GM18502 (cell line): Measurements from ENCODE around the gene RNF6.
A peak's percentile ranks its signal among the peaks of the same experiment; 100 is the strongest.

ENCODE experiments used
- ATAC-seq: cut with Tn5 transposase; IDR thresholded peaks from one replicate; pipeline ENCODE4 v1.9.1; 2021; ENCODE audit warnings: mild to moderate bottlenecking; ENCODE audit not compliant: unreplicated experiment, poor library complexity

Gene RNF6

DNA sequence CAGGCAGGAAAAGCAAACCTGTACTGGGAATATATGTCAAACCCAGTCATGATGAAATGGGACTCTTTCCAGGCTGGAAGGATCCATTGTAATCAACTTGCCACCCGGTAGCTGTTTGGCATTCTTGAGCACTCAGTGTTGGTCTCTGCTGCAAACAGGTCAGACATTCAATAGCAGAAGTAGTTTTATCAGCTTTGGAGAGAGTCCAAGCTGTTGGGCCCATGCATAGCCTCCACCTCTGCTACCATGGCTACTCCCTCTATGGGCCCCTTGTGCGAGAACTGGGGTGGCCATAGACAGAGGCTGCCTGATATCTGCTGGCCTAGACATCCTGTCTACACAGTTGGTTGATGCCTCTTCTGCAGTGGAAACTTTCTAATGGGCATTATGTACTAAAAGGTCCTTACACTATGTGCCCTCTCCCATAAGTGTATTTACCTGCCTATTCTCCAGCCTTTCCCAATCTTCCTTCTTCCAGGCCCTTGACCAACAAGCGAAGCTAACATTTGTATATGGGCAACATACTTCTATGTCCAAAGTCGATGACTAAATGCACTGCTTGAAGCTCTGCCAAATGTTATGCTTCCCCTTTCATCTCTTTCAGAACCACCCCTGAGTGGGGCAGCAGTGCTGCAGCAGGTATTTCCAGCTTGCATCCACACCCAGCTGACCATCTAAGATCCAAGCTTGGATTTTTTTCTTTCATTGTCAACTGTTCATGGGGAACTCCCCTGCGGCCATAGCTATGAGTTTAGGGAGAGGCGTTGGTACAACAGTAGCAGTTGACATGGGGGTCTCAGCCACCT lies 5.3 kb upstream of the RNF6 start:
- ATAC-seq = no peak

DNA sequence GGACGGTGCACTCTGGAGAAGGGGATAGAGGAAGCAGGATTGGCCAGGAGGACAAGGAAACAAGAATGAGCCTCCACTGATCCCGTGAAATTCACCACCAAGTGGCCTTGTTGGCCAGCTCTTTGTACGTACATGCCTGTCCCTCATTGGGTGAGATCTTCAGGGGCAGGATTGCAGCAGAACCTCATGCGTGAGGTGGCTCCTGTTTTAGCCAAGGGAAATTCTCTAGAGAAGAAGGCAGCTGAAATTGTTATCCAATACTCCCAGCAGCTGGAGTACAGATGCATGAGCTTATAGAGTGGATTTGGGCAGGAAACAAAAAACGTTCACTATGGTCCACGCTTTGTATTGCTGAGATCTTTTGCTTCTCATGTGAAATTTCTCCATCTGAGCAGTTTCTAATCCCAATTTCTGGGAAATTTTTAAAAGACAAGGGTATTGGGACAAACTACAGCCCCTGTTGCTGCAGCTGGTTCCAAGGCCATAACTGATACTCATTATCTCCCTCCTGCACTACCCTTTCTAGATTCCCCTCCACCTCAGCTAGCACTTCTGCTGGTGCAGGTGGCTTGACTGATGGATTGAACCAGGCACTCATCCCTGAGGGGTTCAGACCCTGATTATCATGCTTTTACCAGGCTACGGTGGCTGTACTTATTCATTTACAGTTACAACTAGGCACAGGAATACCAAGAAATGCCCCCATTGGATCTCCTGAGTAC lies 3.9 kb upstream of the RNF6 start:
- ATAC-seq = no peak

GRCh38 chr13:26222520-26223046 lies 469 bp upstream of the RNF6 start:
- ATAC-seq = peak; percentile 51

DNA sequence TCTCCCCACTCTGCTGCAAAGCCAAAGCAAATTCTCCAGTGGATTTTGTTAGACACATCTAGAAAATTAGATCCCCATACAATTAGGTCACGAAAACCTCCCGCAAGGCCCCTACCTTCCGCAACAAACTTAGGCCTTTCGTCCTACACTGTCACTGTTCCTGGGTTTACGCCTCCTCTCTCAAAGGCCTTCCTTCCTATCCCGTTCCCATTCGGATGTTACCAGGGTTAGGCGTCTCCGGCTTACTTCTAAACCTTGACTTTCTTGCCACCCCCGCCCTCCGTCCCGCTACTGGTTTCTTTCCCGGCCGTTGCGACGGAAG lies 754 bp downstream of the RNF6 start:
- peak; percentile 31 for ATAC-seq

DNA sequence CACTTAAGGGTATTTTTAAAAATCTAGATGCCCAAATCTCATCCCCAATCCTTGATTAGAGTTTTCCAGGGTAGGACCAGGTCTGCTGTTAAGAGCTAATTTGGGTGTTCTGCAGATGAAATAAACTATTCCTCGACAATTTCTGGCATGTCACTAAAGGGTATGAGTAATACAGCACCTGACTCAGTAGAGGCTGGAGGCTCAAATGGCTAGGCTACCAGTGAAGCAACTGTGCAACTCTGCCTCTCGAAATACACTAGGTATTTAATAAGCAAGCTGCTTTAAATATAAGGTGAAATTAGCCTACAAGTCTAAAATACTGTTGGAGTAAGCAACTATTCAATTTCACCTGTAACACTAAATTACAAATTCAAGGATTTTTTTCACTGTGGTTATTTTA lies 1.5 kb downstream of the RNF6 start:
- ATAC-seq = no peak

DNA sequence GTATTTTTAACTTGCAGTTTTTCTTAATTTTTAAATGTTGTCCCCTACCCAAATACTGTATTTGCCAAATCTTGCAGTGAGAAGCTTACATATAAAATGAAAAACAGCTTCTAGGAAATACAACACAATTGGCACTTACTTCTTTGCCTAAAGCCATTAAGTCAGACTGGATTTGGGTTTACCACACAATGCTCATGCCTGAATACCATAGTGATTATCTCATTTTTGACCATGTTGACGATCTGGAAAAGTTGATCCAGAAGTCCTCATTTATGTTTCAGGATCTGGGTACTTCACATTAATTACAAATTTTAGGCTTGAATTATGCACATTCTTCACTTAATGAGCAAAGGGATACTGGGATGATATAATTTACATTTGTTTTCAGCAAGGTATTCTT lies 2.4 kb downstream of the RNF6 start:
- ATAC-seq = no peak

DNA sequence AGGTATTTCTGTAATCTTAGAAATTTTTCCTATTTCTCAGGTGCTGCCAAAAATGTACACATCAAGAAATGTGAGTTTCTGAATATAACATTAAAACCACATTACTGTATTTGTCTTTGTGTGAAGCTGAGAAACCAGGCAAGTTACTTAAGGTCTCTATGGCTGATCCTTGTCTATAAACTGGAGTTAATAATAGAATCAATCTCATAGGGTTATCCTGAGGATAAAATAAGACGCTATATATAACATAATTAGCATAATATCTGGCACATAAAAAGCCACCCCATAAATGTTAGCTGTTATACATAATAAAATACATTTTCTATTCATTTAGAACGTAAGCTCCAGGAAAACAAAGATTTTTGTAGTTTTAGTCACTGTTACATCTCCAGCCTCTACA lies 6.1 kb downstream of the RNF6 start:
- ATAC-seq = no peak

DNA sequence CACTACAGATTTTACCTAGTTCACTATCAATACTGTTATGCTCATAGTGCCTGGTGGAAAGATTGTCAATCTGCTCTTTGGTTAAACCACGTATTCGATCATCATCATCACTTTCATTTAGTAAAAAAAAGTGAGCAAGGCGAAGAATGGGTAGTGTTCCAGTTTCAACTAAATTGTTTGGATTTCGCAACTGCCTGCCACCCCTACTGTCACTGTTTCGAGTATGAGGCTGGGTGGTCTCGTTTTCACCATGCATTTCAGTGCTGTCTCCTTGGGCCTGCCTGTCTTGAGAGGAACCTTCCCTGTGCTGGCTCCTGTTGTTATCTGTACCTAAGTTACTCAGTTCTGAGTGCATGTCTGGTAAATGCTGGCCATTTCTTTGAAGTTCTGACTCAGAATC lies 8.1 kb downstream of the RNF6 start:
- ATAC-seq = no peak

DNA sequence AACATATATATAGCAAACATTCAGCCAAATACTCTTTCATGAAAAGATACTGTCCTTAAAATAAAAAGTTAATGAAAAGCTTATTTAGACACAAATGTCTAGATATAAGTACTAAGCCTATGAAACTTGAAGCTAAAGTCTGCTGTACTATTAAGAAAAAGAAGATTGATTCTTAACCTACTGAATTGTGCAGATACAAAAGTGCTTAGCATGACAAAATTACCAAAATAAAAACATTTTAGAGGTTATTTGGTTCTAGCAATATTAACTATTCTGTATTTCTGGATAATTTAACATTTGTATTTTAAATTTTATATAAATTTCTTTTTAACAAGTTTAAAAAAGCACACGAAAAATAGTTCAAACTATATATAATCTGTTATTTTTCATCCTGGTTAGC lies 8.8 kb downstream of the RNF6 start:
- no peak for ATAC-seq

DNA sequence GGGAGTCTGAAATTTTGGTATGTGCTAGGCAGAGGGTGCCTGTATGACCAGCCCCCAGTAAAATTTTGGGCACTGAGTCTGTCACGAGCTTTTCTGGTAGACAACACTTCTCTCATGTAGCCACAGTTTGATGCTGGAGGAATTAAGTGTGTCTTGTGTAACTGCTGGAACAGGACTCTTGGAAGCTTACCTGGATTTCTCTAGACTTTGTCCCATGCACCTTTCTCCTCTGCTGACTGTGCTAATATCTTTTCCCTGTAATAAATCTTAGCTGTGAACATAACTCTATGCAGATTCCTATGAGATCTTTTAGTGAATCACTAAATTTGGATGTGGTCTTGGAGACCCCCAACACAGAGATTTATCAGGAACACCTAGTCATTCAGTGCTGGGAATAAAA lies 13.8 kb downstream of the RNF6 start:
- ATAC-seq = no peak

- ATAC-seq = no peak
Measured at GRCh38 chr13:26202365-26202972, 19.6 kb downstream of the RNF6 start.

GRCh38 chr13:26200811-26201210 lies 21.3 kb downstream of the RNF6 start:
- no peak for ATAC-seq

GRCh38 chr13:26198116-26198515 lies 24.0 kb downstream of the RNF6 start:
- no peak for ATAC-seq

GRCh38 chr13:26197298-26197697 lies 24.8 kb downstream of the RNF6 start:
- ATAC-seq = no peak

DNA sequence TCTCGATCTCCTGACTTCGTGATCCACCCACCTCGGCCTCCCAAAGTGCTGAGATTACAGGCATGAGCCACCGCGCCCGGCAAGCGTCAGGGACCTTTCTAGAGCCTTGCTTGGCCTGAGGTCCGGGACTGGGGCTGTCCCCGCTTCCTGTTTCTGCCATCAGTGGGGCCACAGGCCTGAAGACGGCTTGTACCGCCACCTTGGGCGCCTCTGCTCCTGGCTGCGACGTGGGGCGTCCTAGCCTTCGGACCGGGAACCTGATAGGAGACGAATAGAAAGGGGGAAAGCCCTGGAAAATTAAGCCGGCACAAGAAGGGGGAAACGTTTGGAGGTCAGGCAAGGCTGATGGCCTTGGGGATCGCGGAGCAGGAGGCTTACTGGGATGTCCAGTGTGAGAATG lies 35.1 kb downstream of the RNF6 start:
- peak; percentile 27 for ATAC-seq

- peak; percentile 82 for ATAC-seq
Measured at GRCh38 chr13:26186118-26186870, 35.8 kb downstream of the RNF6 start.

DNA sequence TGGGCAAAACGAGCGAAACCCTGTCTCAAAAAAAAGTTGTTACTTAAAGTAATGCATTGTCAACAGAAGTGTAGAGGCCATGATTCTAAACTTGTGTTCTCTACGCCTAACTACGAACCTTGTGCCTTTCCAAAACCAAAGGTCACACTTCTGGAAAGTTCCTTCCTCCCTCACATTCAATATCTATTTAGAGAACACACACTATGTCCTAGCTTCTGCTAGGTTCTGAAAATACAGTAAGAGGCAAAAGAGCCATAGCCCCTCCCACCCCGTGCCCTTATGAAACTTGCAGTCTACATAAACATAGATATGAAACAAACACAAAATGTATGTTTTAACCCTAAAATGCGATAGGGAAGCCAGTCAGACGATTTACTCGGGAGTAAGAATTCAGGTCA lies 36.4 kb downstream of the RNF6 start:
- ATAC-seq = peak; percentile 9

DNA sequence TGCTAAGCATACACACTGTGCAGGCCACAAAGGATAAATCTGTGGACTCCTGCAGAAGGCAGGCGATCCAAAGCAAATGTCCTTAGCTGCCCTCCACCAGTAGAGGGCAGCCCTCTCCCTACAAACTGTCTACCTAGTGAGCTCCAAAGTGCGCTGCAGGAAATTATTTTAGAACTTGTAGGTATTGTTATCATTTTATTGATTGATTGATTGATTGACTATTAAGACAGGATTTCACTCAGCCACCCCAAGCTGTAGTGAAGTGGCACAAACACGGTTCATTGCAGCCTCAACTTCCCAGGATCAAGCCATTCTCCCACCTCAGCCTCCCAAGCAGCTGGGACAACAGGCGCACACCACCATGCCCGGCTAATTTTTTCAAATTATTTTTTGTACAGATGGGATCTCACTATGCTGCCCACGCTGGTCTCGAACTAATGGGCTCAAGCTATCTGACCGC lies 37.3 kb downstream of the RNF6 start:
- peak; percentile 39 for ATAC-seq

DNA sequence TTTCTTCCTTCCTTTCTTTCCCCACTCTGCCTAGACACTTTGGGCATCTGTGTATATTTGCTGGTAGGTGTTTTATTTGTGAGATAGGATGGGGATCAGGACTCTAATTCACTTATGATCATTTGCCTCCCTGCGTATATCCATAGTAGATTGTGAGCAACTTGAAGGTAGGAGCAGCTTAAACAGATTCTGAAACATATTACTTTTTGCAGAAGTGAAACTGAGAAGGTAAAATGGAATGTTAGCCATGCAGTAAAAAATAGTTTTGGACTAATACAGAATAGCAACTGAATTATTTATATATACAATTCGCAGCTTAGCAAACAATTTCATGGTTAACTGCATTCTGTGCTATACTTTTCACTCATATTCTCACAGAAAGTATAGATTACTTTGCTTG lies 38.7 kb downstream of the RNF6 start:
- no peak for ATAC-seq

GRCh38 chr13:26179344-26179743 lies 42.8 kb downstream of the RNF6 start:
- no peak for ATAC-seq

- no peak for ATAC-seq
Measured at GRCh38 chr13:26168835-26169234, 53.3 kb downstream of the RNF6 start.
